Measurements from ENCODE around the gene CYP51A1. TPM values are rescaled to one million over a fixed set of nuclear protein-coding genes. Genes with fewer than 3 reads are reported as not detected.

Gene CYP51A1
- total RNA-seq, 1 experiment from 2014 or later = 52.3 TPM

DNA sequence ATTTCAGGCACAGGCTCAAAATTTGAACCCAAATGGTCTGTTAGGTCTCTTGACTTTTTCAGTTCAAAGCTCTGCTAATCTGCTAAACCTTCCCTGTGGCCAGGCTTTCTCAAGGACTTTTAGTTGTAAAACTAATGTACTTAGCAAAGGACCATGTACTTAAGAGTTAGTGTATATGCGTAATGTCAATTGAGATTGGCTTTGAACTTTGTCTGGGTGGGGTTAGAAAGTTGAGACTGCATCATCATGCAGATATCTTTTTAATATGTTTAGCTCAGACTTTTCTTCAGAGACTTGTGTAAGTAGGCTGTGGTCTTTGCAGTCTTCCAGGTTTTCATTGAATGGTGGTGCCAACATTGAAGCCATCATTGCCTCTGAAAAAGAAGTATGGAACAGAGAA lies 33.7 kb downstream of the CYP51A1 start:
- H3K4me2 ChIP-seq (ENCODE audit: low read length) = no peak overlapping the region
- ChIA-PET CTCF (no interaction called here), POLR2A (ENCODE audit: unreplicated experiment) (no interaction called here)
- no peak overlapping the region for H3K4me3 ChIP-seq (ENCODE audit: low read length)
- H2AFZ ChIP-seq (ENCODE audit: low read length) = no peak overlapping the region
- no peaks in the 10 kb centered on the region for H3K9me3 ChIP-seq (ENCODE audit: low read length)
- H3K79me2 ChIP-seq (ENCODE audit: low read length) = no peaks in the 10 kb centered on the region
- no peak for DNase-seq
- no peak overlapping the region for H3K9ac ChIP-seq (ENCODE audit: low read length)
- BruUV-seq (replicated peaks) = no TSS peak
- no peaks in the 10 kb centered on the region for H3K27me3 ChIP-seq (ENCODE audit: low read length)
- no peak for TF ChIP-seq EZH2 (IDR thresholded peaks at IDR 0.05; ENCODE audit: low read length, unreplicated experiment)
- TF ChIP-seq, protein P1, sequence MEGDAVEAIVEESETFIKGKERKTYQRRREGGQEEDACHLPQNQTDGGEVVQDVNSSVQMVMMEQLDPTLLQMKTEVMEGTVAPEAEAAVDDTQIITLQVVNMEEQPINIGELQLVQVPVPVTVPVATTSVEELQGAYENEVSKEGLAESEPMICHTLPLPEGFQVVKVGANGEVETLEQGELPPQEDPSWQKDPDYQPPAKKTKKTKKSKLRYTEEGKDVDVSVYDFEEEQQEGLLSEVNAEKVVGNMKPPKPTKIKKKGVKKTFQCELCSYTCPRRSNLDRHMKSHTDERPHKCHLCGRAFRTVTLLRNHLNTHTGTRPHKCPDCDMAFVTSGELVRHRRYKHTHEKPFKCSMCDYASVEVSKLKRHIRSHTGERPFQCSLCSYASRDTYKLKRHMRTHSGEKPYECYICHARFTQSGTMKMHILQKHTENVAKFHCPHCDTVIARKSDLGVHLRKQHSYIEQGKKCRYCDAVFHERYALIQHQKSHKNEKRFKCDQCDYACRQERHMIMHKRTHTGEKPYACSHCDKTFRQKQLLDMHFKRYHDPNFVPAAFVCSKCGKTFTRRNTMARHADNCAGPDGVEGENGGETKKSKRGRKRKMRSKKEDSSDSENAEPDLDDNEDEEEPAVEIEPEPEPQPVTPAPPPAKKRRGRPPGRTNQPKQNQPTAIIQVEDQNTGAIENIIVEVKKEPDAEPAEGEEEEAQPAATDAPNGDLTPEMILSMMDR (conservative IDR thresholded peaks at IDR 0.05; ENCODE audit: low read depth, low read length) = no peak
- no peak for TF ChIP-seq EZH2phosphoT487 (IDR thresholded peaks at IDR 0.05; ENCODE audit: borderline replicate concordance, low read length)
- H3K36me3 ChIP-seq (ENCODE audit: low read depth, low read length) = no peaks in the 10 kb centered on the region; the same call in 1 of the 2 replicates
- no peaks in the 10 kb centered on the region for H3K9me2 ChIP-seq (replicated peaks; ENCODE audit: low read length)
- H3K27ac ChIP-seq (ENCODE audit: low read length) = no peak overlapping the region
- intact Hi-C loops (cut with micrococcal nuclease) = no loop called here
- no peaks in the 10 kb centered on the region for H3F3A ChIP-seq (ENCODE audit: low read length, unreplicated experiment)
- no peak for ATAC-seq
- no peaks in the 10 kb centered on the region for H3K4me1 ChIP-seq (ENCODE audit: insufficient read depth, low read length)
- no peaks in the 10 kb centered on the region for H4K20me1 ChIP-seq (ENCODE audit: low read length)

DNA sequence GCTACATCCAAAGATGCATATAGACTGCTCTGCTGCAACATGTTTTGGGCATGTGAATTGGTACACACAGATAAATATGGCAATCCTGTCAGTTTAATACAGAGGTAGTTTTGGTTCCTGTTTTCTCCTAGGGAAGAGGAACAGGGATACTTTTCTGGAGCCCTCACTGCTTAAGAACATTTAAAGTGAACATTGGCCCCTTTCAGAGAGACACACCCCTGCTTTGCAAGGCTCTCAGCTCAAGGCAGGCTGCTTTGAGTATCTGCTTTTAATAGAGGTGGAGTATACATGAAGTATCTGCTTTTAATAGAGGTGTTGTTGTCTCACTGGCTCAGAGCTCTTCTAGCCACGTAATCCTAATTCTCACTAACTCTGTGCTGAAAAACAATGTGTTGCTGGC lies 38.9 kb downstream of the CYP51A1 start:
- Histone ChIP-seq H3K27ac (ENCODE audit: low read length) (no peak overlapping the region), H3K9ac (ENCODE audit: low read length) (no peak overlapping the region), H3K9me2 (replicated peaks; ENCODE audit: low read length) (no peaks in the 10 kb centered on the region), H3K4me2 (ENCODE audit: low read length) (no peak overlapping the region), H3K36me3 (ENCODE audit: low read depth, low read length) (peaks cover 4% of the 10 kb centered on the region), H4K20me1 (ENCODE audit: low read length) (no peaks in the 10 kb centered on the region), H3K9me3 (ENCODE audit: low read length) (no peaks in the 10 kb centered on the region), H3K4me3 (ENCODE audit: low read length) (no peak overlapping the region), H3K4me1 (ENCODE audit: insufficient read depth, low read length) (no peaks in the 10 kb centered on the region), H3K79me2 (ENCODE audit: low read length) (no peaks in the 10 kb centered on the region), H2AFZ (ENCODE audit: low read length) (no peak overlapping the region), H3K27me3 (ENCODE audit: low read length) (no peaks in the 10 kb centered on the region), H3F3A (ENCODE audit: low read length, unreplicated experiment) (no peaks in the 10 kb centered on the region)
- DNase-seq (no peak), ATAC-seq (no peak)
- intact Hi-C loops (cut with micrococcal nuclease) = no loop called here
- BruUV-seq (replicated peaks) = no TSS peak
- ChIA-PET CTCF (interaction anchor here (0.6 to 0.8 kb wide), 2 partner anchors 36 to 37 kb away, joined by 4 read pairs; no protein-coding TSS in a partner anchor), POLR2A (ENCODE audit: unreplicated experiment) (no interaction called here)
- TF ChIP-seq EZH2phosphoT487 (IDR thresholded peaks at IDR 0.05; ENCODE audit: borderline replicate concordance, low read length) (no peak), EZH2 (IDR thresholded peaks at IDR 0.05; ENCODE audit: low read length, unreplicated experiment) (no peak)
- TF ChIP-seq, protein P1 (conservative IDR thresholded peaks at IDR 0.05; ENCODE audit: low read depth, low read length) = no peak

- POLR2A ChIA-PET (ENCODE audit: unreplicated experiment) = no interaction called here
- Histone ChIP-seq H3K79me2 (ENCODE audit: low read length) (no peaks in the 10 kb centered on the region), H3K36me3 (ENCODE audit: low read depth, low read length) (peaks cover 10% of the 10 kb centered on the region; the same call in 1 of the 2 replicates), H2AFZ (ENCODE audit: low read length) (no peak overlapping the region), H3K9ac (ENCODE audit: low read length) (no peak overlapping the region), H4K20me1 (ENCODE audit: low read length) (no peaks in the 10 kb centered on the region), H3F3A (ENCODE audit: low read length, unreplicated experiment) (no peaks in the 10 kb centered on the region), H3K27ac (ENCODE audit: low read length) (no peak overlapping the region), H3K4me1 (ENCODE audit: insufficient read depth, low read length) (no peaks in the 10 kb centered on the region), H3K4me3 (ENCODE audit: low read length) (no peak overlapping the region), H3K9me3 (ENCODE audit: low read length) (no peaks in the 10 kb centered on the region), H3K9me2 (replicated peaks; ENCODE audit: low read length) (no peaks in the 10 kb centered on the region), H3K27me3 (ENCODE audit: low read length) (no peaks in the 10 kb centered on the region), H3K4me2 (ENCODE audit: low read length) (no peak overlapping the region)
- CTCF ChIA-PET = no interaction called here
- ATAC-seq (no peak), DNase-seq (no peak)
- BruUV-seq (replicated peaks) = no TSS peak
- intact Hi-C loops (cut with micrococcal nuclease) = no loop called here
- TF ChIP-seq EZH2phosphoT487 (IDR thresholded peaks at IDR 0.05; ENCODE audit: borderline replicate concordance, low read length) = no peak
- TF ChIP-seq EZH2 (IDR thresholded peaks at IDR 0.05; ENCODE audit: low read length, unreplicated experiment) = no peak
- TF ChIP-seq, protein P1 (conservative IDR thresholded peaks at IDR 0.05; ENCODE audit: low read depth, low read length) = no peak
These were observed 42.1 kb downstream of the CYP51A1 start for GRCh38 chr7:92092210-92092609.

All from PC-3 (cell line).